Fibroblast of lung (primary cell): Measurements from ENCODE around the gene AKR1E2. TPM values are rescaled to one million over a fixed set of nuclear protein-coding genes. Genes with fewer than 3 reads are reported as not detected.
"Not testable (repeated sequence)": the region's sequence is repeated elsewhere in the genome, so short reads cannot be mapped to it uniquely, and the experiment has no call there.

Experiments used
- DNase-seq, 2 donors: peaks; one replicate each; pipeline versions ENCODE4 v3.0.0 to v3.0.0-alpha.2; 2010; ENCODE audit warnings: low read depth in 2 of 2
- H2AFZ ChIP-seq: 2 replicates; pipeline ENCODE4 v1.5.1; 2012; ENCODE audit warnings: low read length, control low read depth, inconsistent platforms
- H3K27ac ChIP-seq: 2 replicates; pipeline ENCODE4 v1.5.1; 2011; ENCODE audit warnings: low read length, control low read depth; ENCODE audit not compliant: insufficient read depth
- H3K27me3 ChIP-seq: 2 replicates; pipeline ENCODE4 v1.5.1; 2011; ENCODE audit warnings: mild to moderate bottlenecking, low read length; ENCODE audit not compliant: control insufficient read depth, insufficient read depth
- H3K36me3 ChIP-seq: 2 replicates; pipeline ENCODE4 v1.5.1; 2011; ENCODE audit warnings: low read length; ENCODE audit not compliant: control insufficient read depth, insufficient read depth
- H3K4me1 ChIP-seq: 2 replicates; pipeline ENCODE4 v1.5.1; 2011; ENCODE audit warnings: low read length; ENCODE audit not compliant: control insufficient read depth, insufficient read depth; ENCODE audit errors: extremely low read depth
- H3K4me2 ChIP-seq: 2 replicates; pipeline ENCODE4 v1.5.1; 2011; ENCODE audit warnings: low read length, control low read depth; ENCODE audit not compliant: insufficient read depth; ENCODE audit errors: extremely low read depth
- H3K4me3 ChIP-seq, 4 experiments: fragments of 200-600 bp in 1 of 4; sonication (generic) in 1 of 4; replicated peaks in 1 of 4; 2 replicates each; pipeline ENCODE4 v1.5.1; 2011 to 2016; ENCODE audit warnings: low read length in 4 of 4, low read depth in 3 of 4, mild to moderate bottlenecking in 3 of 4, control low read depth in 2 of 4, inconsistent platforms in 1 of 4, mixed read lengths in 1 of 4; ENCODE audit not compliant: insufficient read depth in 1 of 4; ENCODE audit errors: control extremely low read depth in 1 of 4
- H3K79me2 ChIP-seq: 2 replicates; pipeline ENCODE4 v1.5.1; 2012; ENCODE audit warnings: mild to moderate bottlenecking, low read length, inconsistent platforms; ENCODE audit not compliant: control insufficient read depth, insufficient read depth
- H3K9ac ChIP-seq: 2 replicates; pipeline ENCODE4 v1.5.1; 2011; ENCODE audit warnings: mild to moderate bottlenecking, low read length, control low read depth; ENCODE audit not compliant: insufficient read depth
- H3K9me3 ChIP-seq: 2 replicates; pipeline ENCODE4 v1.5.1; 2012; ENCODE audit warnings: low read depth, low read length; ENCODE audit not compliant: control insufficient read depth, insufficient read depth
- H4K20me1 ChIP-seq: 2 replicates; pipeline ENCODE4 v1.5.1; 2011; ENCODE audit warnings: low read length; ENCODE audit not compliant: control insufficient read depth, insufficient read depth; ENCODE audit errors: extremely low read depth
- CTCF ChIP-seq, 2 donors: IDR thresholded peaks in 1 of 2; conservative IDR thresholded peaks in 1 of 2; 1 replicate in 1 of 2; 2 replicates in 1 of 2; pipeline ENCODE4 v1.5.1; 2011 to 2012; ENCODE audit warnings: low read length in 2 of 2, control low read depth in 1 of 2, inconsistent platforms in 1 of 2, low read depth in 1 of 2, mild to moderate bottlenecking in 1 of 2
- EZH2 ChIP-seq: IDR thresholded peaks from 2 replicates; pipeline ENCODE4 v1.5.1; 2012; ENCODE audit warnings: low read length, control low read depth, mild to moderate bottlenecking; ENCODE audit errors: missing control alignments
- polyA plus RNA-seq, 2 donors: library from polyadenylated mRNA; depleted of rRNA in 1 of 2; stranded (reverse) in 1 of 2; unstranded in 1 of 2; fragments of >200 nt; gene quantifications; 2 replicates each; pipeline ENCODE4 v1.2.1, GENCODE V29; 2011 to 2012; ENCODE audit warnings: missing spikeins in 1 of 2
- total RNA-seq: library from RNA; depleted of rRNA; stranded (reverse); fragments of >200 nt; gene quantifications from 2 replicates; pipeline ENCODE4 v1.2.1, GENCODE V29; 2014

AKR1E2 gene
- total and polyA plus RNA-seq, 2 donors (not counting 1 experiment from before 2014, with no cell fraction given): 2.2 to 11.7 TPM

GRCh38 chr10:4813496-4813895 is 12.5 kb upstream of the AKR1E2 start:
- DNase-seq: peak in 1 of 2 donors; percentile 40
- Histone ChIP-seq H3K27me3 (no peaks in the 10 kb centered on the region), H3K4me2 (no peak overlapping the region), H3K9ac (no peak overlapping the region), H3K9me3 (no peaks in the 10 kb centered on the region), H3K79me2 (no peaks in the 10 kb centered on the region), H2AFZ (no peak overlapping the region), H3K4me1 (peaks cover 4% of the 10 kb centered on the region), H3K4me3 (no peak overlapping the region), H4K20me1 (no peaks in the 10 kb centered on the region), H3K27ac (no peak overlapping the region), H3K36me3 (no peaks in the 10 kb centered on the region)
- TF ChIP-seq CTCF (conservative IDR thresholded peaks at IDR 0.05 in 1 of 2, IDR thresholded peaks at IDR 0.05 in 1 of 2; ENCODE audit: low read depth in 1 of 2, low read length in 2 of 2) (no peak), EZH2 (no peak)

- H3K4me1 ChIP-seq: not testable (repeated sequence)
These were observed 10.3 kb upstream of the AKR1E2 start for GRCh38 chr10:4815646-4816180.

GRCh38 chr10:4816966-4817365 is 9.0 kb upstream of the AKR1E2 start:
- Histone ChIP-seq H3K4me1 (no peaks in the 10 kb centered on the region), H3K4me2 (no peak overlapping the region), H3K79me2 (no peaks in the 10 kb centered on the region), H3K9me3 (no peaks in the 10 kb centered on the region), H3K4me3 (no peak overlapping the region), H3K27ac (no peak overlapping the region), H3K36me3 (no peaks in the 10 kb centered on the region), H3K9ac (no peak overlapping the region), H4K20me1 (no peaks in the 10 kb centered on the region), H2AFZ (no peak overlapping the region), H3K27me3 (no peaks in the 10 kb centered on the region)
- no peak for TF ChIP-seq CTCF (conservative IDR thresholded peaks at IDR 0.05 in 1 of 2, IDR thresholded peaks at IDR 0.05 in 1 of 2; ENCODE audit: low read depth in 1 of 2, low read length in 2 of 2)
- TF ChIP-seq EZH2: no peak
- DNase-seq: no peak

More at GRCh38 chr10:4815646-4816180, 10.3 kb upstream of the AKR1E2 start:
- H3K4me3 ChIP-seq, H3K79me2 ChIP-seq, H3K27ac ChIP-seq, H3K9ac ChIP-seq, H3K36me3 ChIP-seq, H4K20me1 ChIP-seq, H2AFZ ChIP-seq, H3K9me3 ChIP-seq, H3K4me2 ChIP-seq, H3K27me3 ChIP-seq: not testable (repeated sequence)
- DNase-seq: peak; percentile 19 to 63
